ENCODE results near the gene C11orf16. TPM values are rescaled to one million over a fixed set of nuclear protein-coding genes. Genes with fewer than 3 reads are reported as not detected.
"Not testable (repeated sequence)": the region's sequence is repeated elsewhere in the genome, so short reads cannot be mapped to it uniquely, and the experiment has no call there.

Gene C11orf16
- total and polyA plus RNA-seq, 3 donors from 2014 or later = 1.4 to 5.9 (median 1.7) TPM

GRCh38 chr11:8905528-8906165 is 27.1 kb downstream of the C11orf16 start:
- no peak overlapping the region for H3K27ac ChIP-seq
- no peak for DNase-seq
- intact Hi-C loops (cut with DNase I; ENCODE audit: low total_unique reads) = no loop called here

GRCh38 chr11:8899119-8899753 is 33.5 kb downstream of the C11orf16 start:
- Histone ChIP-seq H3K4me3 (no peak overlapping the region), H3K27ac (no peak overlapping the region), H3K4me1 (no peaks in the 10 kb centered on the region), H3K27me3 (no peaks in the 10 kb centered on the region), H3K36me3 (ENCODE audit: low read depth, missing control alignments) (no peaks in the 10 kb centered on the region), H3K9me3 (no peaks in the 10 kb centered on the region)
- no peak for DNase-seq
- intact Hi-C loops (cut with DNase I; ENCODE audit: low total_unique reads) = no loop called here
- TF ChIP-seq CTCF (IDR thresholded peaks at IDR 0.05) = no peak

More at GRCh38 chr11:8905528-8906165, 27.1 kb downstream of the C11orf16 start:
- Histone ChIP-seq H3K4me1 (no peaks in the 10 kb centered on the region), H3K27me3 (no peaks in the 10 kb centered on the region), H3K36me3 (ENCODE audit: low read depth, missing control alignments) (no peaks in the 10 kb centered on the region), H3K9me3 (no peaks in the 10 kb centered on the region), H3K4me3 (no peak overlapping the region)
- no peak for TF ChIP-seq POLR2A (IDR thresholded peaks at IDR 0.05)
- no peak for TF ChIP-seq CTCF (IDR thresholded peaks at IDR 0.05)
- 87 to 90% methylated on average over 5 of the region's 5 CpGs for WGBS, 2 donors

GRCh38 chr11:8891185-8891584 is 41.6 kb downstream of the C11orf16 start:
- H3K36me3 ChIP-seq (ENCODE audit: low read depth, missing control alignments); H3K4me3 ChIP-seq; DNase-seq; intact Hi-C loops (cut with DNase I; ENCODE audit: low total_unique reads); H3K9me3 ChIP-seq; H3K27me3 ChIP-seq; H3K4me1 ChIP-seq; H3K27ac ChIP-seq: not testable (repeated sequence)
- WGBS, 2 donors = 92 to 97% methylated on average over 2 of the region's 2 CpGs

GRCh38 chr11:8886322-8886721 is 46.4 kb downstream of the C11orf16 start:
- no peak overlapping the region for H3K4me3 ChIP-seq
- DNase-seq = no peak
- H3K36me3 ChIP-seq (ENCODE audit: low read depth, missing control alignments) = no peaks in the 10 kb centered on the region
- no peaks in the 10 kb centered on the region for H3K4me1 ChIP-seq
- no peaks in the 10 kb centered on the region for H3K27me3 ChIP-seq
- TF ChIP-seq CTCF (IDR thresholded peaks at IDR 0.05) (no peak), POLR2A (IDR thresholded peaks at IDR 0.05) (no peak)
- no peak overlapping the region for H3K27ac ChIP-seq
- intact Hi-C loops (cut with DNase I; ENCODE audit: low total_unique reads) = no loop called here
- 64 to 78% methylated on average over 2 of the region's 2 CpGs for WGBS, 2 donors
- H3K9me3 ChIP-seq = no peaks in the 10 kb centered on the region

GRCh38 chr11:8881585-8881984 is 51.2 kb downstream of the C11orf16 start:
- H3K27ac ChIP-seq; H3K9me3 ChIP-seq; H3K27me3 ChIP-seq; intact Hi-C loops (cut with DNase I; ENCODE audit: low total_unique reads); H3K36me3 ChIP-seq (ENCODE audit: low read depth, missing control alignments); DNase-seq; H3K4me3 ChIP-seq; H3K4me1 ChIP-seq: not testable (repeated sequence)
- 91 to 94% methylated on average over 7 of the region's 7 CpGs for WGBS, 2 donors

- Histone ChIP-seq H3K36me3 (ENCODE audit: low read depth, missing control alignments) (no peaks in the 10 kb centered on the region), H3K9me3 (no peaks in the 10 kb centered on the region), H3K4me1 (no peaks in the 10 kb centered on the region), H3K27ac (no peak overlapping the region), H3K27me3 (no peaks in the 10 kb centered on the region), H3K4me3 (no peak overlapping the region)
- intact Hi-C loops (cut with DNase I; ENCODE audit: low total_unique reads) = no loop called here
- TF ChIP-seq POLR2A (IDR thresholded peaks at IDR 0.05) (no peak), CTCF (IDR thresholded peaks at IDR 0.05) (no peak)
- WGBS, 2 donors = 92 to 98% methylated on average over 2 of the region's 2 CpGs
- no peak for DNase-seq
These were observed 54.0 kb downstream of the C11orf16 start for GRCh38 chr11:8878771-8879170.
